ENCODE results near the gene HOXD13. TPM values are rescaled to one million over a fixed set of nuclear protein-coding genes. Genes with fewer than 3 reads are reported as not detected.
A peak's percentile ranks its signal among the peaks of the same experiment; 100 is the strongest.

Gene HOXD13
- total and polyA plus RNA-seq, 2 of the 13 experiments (the other 11 are each of a cell fraction or from before 2014, with no cell fraction given): not detected

DNA sequence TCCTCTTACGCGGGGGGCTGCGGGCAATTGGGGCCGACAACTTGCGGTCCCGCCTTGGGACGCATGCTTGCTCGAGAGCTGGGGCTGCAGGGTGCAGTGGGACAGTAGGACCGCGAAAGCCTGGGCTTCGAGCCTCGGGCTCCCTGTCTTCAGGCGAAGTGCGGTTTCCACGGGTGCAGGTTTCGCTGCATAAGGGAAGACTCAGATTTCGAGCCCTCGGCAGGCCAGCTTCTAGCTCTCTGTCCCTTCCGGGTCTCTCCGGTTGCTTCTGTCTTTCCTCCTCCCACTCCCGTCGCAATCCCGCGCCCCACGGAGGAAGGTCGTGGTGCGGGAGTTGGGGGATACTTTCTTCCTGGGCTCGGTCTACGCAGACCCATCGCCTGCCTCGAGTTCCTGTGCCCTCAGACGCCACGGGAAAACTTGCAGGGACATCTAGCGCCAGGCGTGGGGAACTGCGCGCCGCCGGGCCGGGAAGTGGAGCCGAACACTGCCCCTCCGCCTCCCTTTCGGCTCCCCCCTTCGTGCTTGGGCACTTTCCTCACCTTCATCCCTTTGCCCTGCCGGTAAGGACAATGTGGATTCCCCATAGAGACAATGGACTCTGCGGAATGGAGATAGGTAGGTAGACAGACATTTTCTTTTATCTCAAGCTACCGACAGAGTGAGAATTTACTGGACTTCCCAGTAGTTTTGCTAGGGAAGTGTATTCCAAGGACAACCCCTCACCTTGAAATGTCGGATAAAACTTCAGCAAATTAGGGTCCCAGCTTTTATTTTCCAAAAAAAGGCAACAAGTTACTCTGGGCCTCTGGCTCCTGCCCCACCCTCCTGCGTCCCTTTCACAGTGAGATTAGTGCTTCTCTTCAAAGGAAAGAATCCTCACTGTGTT, 4.2 kb upstream of the HOXD13 start (continued):
- TF ChIP-seq HBP1 (CRISPR knock-in tag; IDR thresholded peaks at IDR 0.05; ENCODE audit: low read depth): no peak
- peak; percentile 58 for TF ChIP-seq PHF8 (CRISPR knock-in tag; IDR thresholded peaks at IDR 0.05)
- TF ChIP-seq ZNF33B (CRISPR knock-in tag; IDR thresholded peaks at IDR 0.05): 0 out of 2 replicates have a peak, but pooled peaks have one; percentile 33
- 0 out of 2 replicates have a peak, but pooled peaks have one; percentile 50 for TF ChIP-seq ZBTB42 (CRISPR knock-in tag; IDR thresholded peaks at IDR 0.05)
- TF ChIP-seq TBX2 (CRISPR knock-in tag; IDR thresholded peaks at IDR 0.05; ENCODE audit: borderline replicate concordance): peak; percentile 31; the same call in 1 of the 2 replicates
- TF ChIP-seq, protein P1, sequence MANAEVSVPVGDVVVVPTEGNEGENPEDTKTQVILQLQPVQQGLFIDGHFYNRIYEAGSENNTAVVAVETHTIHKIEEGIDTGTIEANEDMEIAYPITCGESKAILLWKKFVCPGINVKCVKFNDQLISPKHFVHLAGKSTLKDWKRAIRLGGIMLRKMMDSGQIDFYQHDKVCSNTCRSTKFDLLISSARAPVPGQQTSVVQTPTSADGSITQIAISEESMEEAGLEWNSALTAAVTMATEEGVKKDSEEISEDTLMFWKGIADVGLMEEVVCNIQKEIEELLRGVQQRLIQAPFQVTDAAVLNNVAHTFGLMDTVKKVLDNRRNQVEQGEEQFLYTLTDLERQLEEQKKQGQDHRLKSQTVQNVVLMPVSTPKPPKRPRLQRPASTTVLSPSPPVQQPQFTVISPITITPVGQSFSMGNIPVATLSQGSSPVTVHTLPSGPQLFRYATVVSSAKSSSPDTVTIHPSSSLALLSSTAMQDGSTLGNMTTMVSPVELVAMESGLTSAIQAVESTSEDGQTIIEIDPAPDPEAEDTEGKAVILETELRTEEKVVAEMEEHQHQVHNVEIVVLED (CRISPR knock-in tag; IDR thresholded peaks at IDR 0.05; ENCODE audit: borderline replicate concordance): 0 out of 2 replicates have a peak, but pooled peaks have one; percentile 40
- no peak for TF ChIP-seq ZNF770 (CRISPR knock-in tag; IDR thresholded peaks at IDR 0.05)
- TF ChIP-seq ZNF878 (CRISPR knock-in tag; IDR thresholded peaks at IDR 0.05): peak; percentile 48; the same call in 1 of the 2 replicates
- no peak for TF ChIP-seq ZBTB49 (CRISPR knock-in tag; IDR thresholded peaks at IDR 0.05; ENCODE audit: borderline replicate concordance)
- no peak for TF ChIP-seq ZBTB10 (CRISPR knock-in tag; IDR thresholded peaks at IDR 0.05; ENCODE audit: borderline replicate concordance)
- no peak for TF ChIP-seq HHEX (CRISPR knock-in tag; IDR thresholded peaks at IDR 0.05)
- no peak for TF ChIP-seq ZNF674 (CRISPR knock-in tag; IDR thresholded peaks at IDR 0.05; ENCODE audit: low read depth)
- TF ChIP-seq ZNF33A (CRISPR knock-in tag; IDR thresholded peaks at IDR 0.05; ENCODE audit: borderline replicate concordance): no peak
- TF ChIP-seq NFKBIZ (CRISPR knock-in tag; IDR thresholded peaks at IDR 0.05): no peak
- peak; percentile 81; the same call in 1 of the 2 replicates for TF ChIP-seq SALL1 (CRISPR knock-in tag; IDR thresholded peaks at IDR 0.05)
- no peak for TF ChIP-seq KAT7 (CRISPR knock-in tag; IDR thresholded peaks at IDR 0.05; ENCODE audit: borderline replicate concordance)
- TF ChIP-seq ELF1 (CRISPR knock-in tag; IDR thresholded peaks at IDR 0.05): peak; percentile 57; the same call in 1 of the 2 replicates
- no peak for TF ChIP-seq PAX8 (CRISPR knock-in tag; IDR thresholded peaks at IDR 0.05; ENCODE audit: borderline replicate concordance)

Measured in HepG2 (cell line).